Immature natural killer cell (primary cell): Measurements from ENCODE around the gene IFNA2. TPM values are rescaled to one million over a fixed set of nuclear protein-coding genes. Genes with fewer than 3 reads are reported as not detected.
"Not testable (repeated sequence)": the region's sequence is repeated elsewhere in the genome, so short reads cannot be mapped to it uniquely, and the experiment has no call there.

Source experiments
- DNase-seq, 3 donors: peaks; one replicate each; pipeline ENCODE4 v3.0.0; 2022; ENCODE audit warnings: mixed read lengths in 1 of 3
- H3K27ac Mint-ChIP-seq, 6 donors: one replicate each; pipeline ENCODE4 v1.8.0; 2020; ENCODE audit warnings: mixed read lengths in 6 of 6, mild to moderate bottlenecking in 5 of 6, inconsistent platforms in 4 of 6, moderate library complexity in 3 of 6
- H3K27me3 Mint-ChIP-seq, 3 donors: one replicate each; pipeline ENCODE4 v1.8.0; 2020 to 2021; ENCODE audit warnings: low read depth in 3 of 3, mild to moderate bottlenecking in 3 of 3, mixed read lengths in 3 of 3, moderate library complexity in 3 of 3, inconsistent platforms in 1 of 3
- H3K36me3 Mint-ChIP-seq, 3 donors: one replicate each; pipeline ENCODE4 v1.8.0; 2020; ENCODE audit warnings: mixed read lengths in 3 of 3, inconsistent platforms in 2 of 3, mild to moderate bottlenecking in 2 of 3
- H3K4me1 Mint-ChIP-seq, 2 donors: one replicate each; pipeline ENCODE4 v1.8.0; 2020; ENCODE audit warnings: inconsistent platforms in 2 of 2, mild to moderate bottlenecking in 2 of 2, mixed read lengths in 2 of 2, moderate library complexity in 1 of 2
- H3K4me3 Mint-ChIP-seq, 5 donors: one replicate each; pipeline ENCODE4 v1.8.0; 2020; ENCODE audit warnings: mild to moderate bottlenecking in 5 of 5, mixed read lengths in 5 of 5, inconsistent platforms in 3 of 5, moderate library complexity in 3 of 5
- H3K9me3 Mint-ChIP-seq, 6 donors: one replicate each; pipeline ENCODE4 v1.8.0; 2020; ENCODE audit warnings: mild to moderate bottlenecking in 6 of 6, mixed read lengths in 6 of 6, inconsistent platforms in 4 of 6, moderate library complexity in 3 of 6
- polyA plus RNA-seq, 3 donors: library from polyadenylated mRNA; unstranded; fragments of 300-500 nt; fragmentation: Illumina TruSeq; gene quantifications; one replicate each; pipeline ENCODE4 v1.2.3, GENCODE V29; 2021

Gene IFNA2
- polyA plus RNA-seq, 3 donors from 2014 or later, result not detected

GRCh38 chr9:21402386-21403251, 17.4 kb upstream of the IFNA2 start:
- Mint-ChIP-seq H3K27ac (no peak overlapping the region), H3K4me3 (no peak overlapping the region)
- no peak for DNase-seq

GRCh38 chr9:21399956-21400355, 14.8 kb upstream of the IFNA2 start:
- Mint-ChIP-seq H3K4me3 (no peak overlapping the region), H3K4me1 (peaks cover 8 to 11% of the 10 kb centered on the region in 2 donors), H3K27me3 (peaks cover 3 to 11% (median 5%) of the 10 kb centered on the region in 3 donors), H3K9me3 (no peaks in the 10 kb centered on the region), H3K36me3 (no peaks in the 10 kb centered on the region), H3K27ac (no peak overlapping the region)
- no peak for DNase-seq

More at GRCh38 chr9:21402386-21403251, 17.4 kb upstream of the IFNA2 start:
- H3K36me3 Mint-ChIP-seq, result no peaks in the 10 kb centered on the region
- no peaks in the 10 kb centered on the region for H3K9me3 Mint-ChIP-seq
- peaks cover 4 to 5% (median 5%) of the 10 kb centered on the region in 3 donors for H3K27me3 Mint-ChIP-seq
- peaks cover 0 to 2% of the 10 kb centered on the region in 2 donors for H3K4me1 Mint-ChIP-seq

GRCh38 chr9:21398955-21399489, 13.8 kb upstream of the IFNA2 start:
- H3K27ac Mint-ChIP-seq, result no peak overlapping the region
- DNase-seq, result no peak
- H3K27me3 Mint-ChIP-seq, result peaks cover 3 to 10% (median 5%) of the 10 kb centered on the region in 3 donors
- H3K4me1 Mint-ChIP-seq, result peaks cover 8 to 11% of the 10 kb centered on the region in 2 donors
- no peaks in the 10 kb centered on the region for H3K36me3 Mint-ChIP-seq
- H3K4me3 Mint-ChIP-seq, result no peak overlapping the region
- no peaks in the 10 kb centered on the region for H3K9me3 Mint-ChIP-seq

GRCh38 chr9:21395778-21396717, 10.8 kb upstream of the IFNA2 start:
- peak; percentile 40 to 48 (median 44) for DNase-seq
- Mint-ChIP-seq H3K27me3 (peaks cover 3 to 11% (median 11%) of the 10 kb centered on the region in 3 donors), H3K4me3 (peak overlapping the region; percentile 65 to 79 (median 70)), H3K9me3 (peaks cover 0 to 1% (median 0%) of the 10 kb centered on the region in 6 donors), H3K4me1 (peaks cover 6 to 11% of the 10 kb centered on the region in 2 donors), H3K27ac (no peak overlapping the region), H3K36me3 (no peaks in the 10 kb centered on the region)

- H3K36me3 Mint-ChIP-seq, result peaks cover 0 to 3% (median 0%) of the 10 kb centered on the region in 3 donors
- peaks cover 4 to 32% (median 16%) of the 10 kb centered on the region in 3 donors for H3K27me3 Mint-ChIP-seq
- DNase-seq, result no peak
- H3K4me3 Mint-ChIP-seq, result no peak overlapping the region
- peaks cover 0 to 1% (median 0%) of the 10 kb centered on the region in 6 donors for H3K9me3 Mint-ChIP-seq
- H3K4me1 Mint-ChIP-seq, result peaks cover 6 to 11% of the 10 kb centered on the region in 2 donors
- H3K27ac Mint-ChIP-seq, result no peak overlapping the region
Measured at GRCh38 chr9:21392270-21392669, 7.1 kb upstream of the IFNA2 start.

- no peak overlapping the region for H3K27ac Mint-ChIP-seq
Measured at GRCh38 chr9:21383627-21384026, 1.6 kb downstream of the IFNA2 start.

GRCh38 chr9:21381448-21382339, 3.5 kb downstream of the IFNA2 start:
- H3K27me3 Mint-ChIP-seq, result peaks cover 2 to 16% (median 10%) of the 10 kb centered on the region in 3 donors
- H3K27ac Mint-ChIP-seq, result no peak overlapping the region
- DNase-seq, result peak in 1 of 3 donors; percentile 15
- H3K4me3 Mint-ChIP-seq, result no peak overlapping the region
- H3K9me3 Mint-ChIP-seq, result no peaks in the 10 kb centered on the region
- H3K4me1 Mint-ChIP-seq, result peaks cover 8 to 14% of the 10 kb centered on the region in 2 donors
- no peaks in the 10 kb centered on the region for H3K36me3 Mint-ChIP-seq

More at GRCh38 chr9:21383627-21384026, 1.6 kb downstream of the IFNA2 start:
- Mint-ChIP-seq H3K27me3 (peaks cover 2 to 15% (median 6%) of the 10 kb centered on the region in 3 donors), H3K4me3 (no peak overlapping the region), H3K9me3 (no peaks in the 10 kb centered on the region), H3K4me1 (peaks cover 8 to 14% of the 10 kb centered on the region in 2 donors), H3K36me3 (peaks cover 0 to 3% (median 0%) of the 10 kb centered on the region in 3 donors)
- DNase-seq, result no peak

- H3K36me3 Mint-ChIP-seq, H3K9me3 Mint-ChIP-seq, DNase-seq, H3K4me1 Mint-ChIP-seq, H3K27ac Mint-ChIP-seq, H3K4me3 Mint-ChIP-seq, H3K27me3 Mint-ChIP-seq: not testable (repeated sequence)
Measured at GRCh38 chr9:21371467-21371866, 13.7 kb downstream of the IFNA2 start.

GRCh38 chr9:21367957-21368356, 17.2 kb downstream of the IFNA2 start, which contains the start of gene IFNA13:
IFNA13 (minus strand) TSS chr9:21368057; CDS start chr9:21368010, 47 bp downstream.
- Mint-ChIP-seq H3K27ac (no peak within 1 kb of the TSS), H3K36me3 (no peaks in the 10 kb centered on the region)

GRCh38 chr9:21367169-21367568, 18.0 kb downstream of the IFNA2 start:
- not testable (repeated sequence) for H3K27ac Mint-ChIP-seq, DNase-seq, H3K4me3 Mint-ChIP-seq, H3K36me3 Mint-ChIP-seq, H3K4me1 Mint-ChIP-seq, H3K9me3 Mint-ChIP-seq
- peaks cover 2 to 15% (median 14%) of the 10 kb centered on the region in 3 donors for H3K27me3 Mint-ChIP-seq

More at GRCh38 chr9:21367957-21368356, 17.2 kb downstream of the IFNA2 start, which contains the start of gene IFNA13:
- H3K9me3 Mint-ChIP-seq, result no peaks in the 10 kb centered on the region
- H3K4me3 Mint-ChIP-seq, result no peak within 1 kb of the TSS
- DNase-seq, result no peak
- H3K4me1 Mint-ChIP-seq, result no peaks in the 10 kb centered on the region
- peaks cover 2 to 15% (median 14%) of the 10 kb centered on the region in 3 donors for H3K27me3 Mint-ChIP-seq

- peaks cover 8 to 16% of the 10 kb centered on the region in 2 donors for H3K4me1 Mint-ChIP-seq
- H3K4me3 Mint-ChIP-seq, result no peak overlapping the region
- no peak overlapping the region for H3K27ac Mint-ChIP-seq
- peaks cover 0 to 11% (median 4%) of the 10 kb centered on the region in 3 donors for H3K27me3 Mint-ChIP-seq
- peaks cover 0 to 3% (median 0%) of the 10 kb centered on the region in 3 donors for H3K36me3 Mint-ChIP-seq
- no peak for DNase-seq
- H3K9me3 Mint-ChIP-seq, result no peaks in the 10 kb centered on the region
Measured at GRCh38 chr9:21362287-21362686, 22.9 kb downstream of the IFNA2 start.
